HEK293T (cell line): ENCODE measurements around the gene CYP2C19.

Experiments
- CTCF ChIA-PET: fragments of 350-600 bp; formaldehyde crosslinking; extraction: SDS; loops from one replicate; lab custom pipeline; 2021; ENCODE audit warnings: antibody characterized with exemption, inconsistent platforms; lab: Yijun Ruan, JAX
- POLR2A ChIA-PET: fragments of 350-600 bp; formaldehyde crosslinking; extraction: SDS; loops from one replicate; lab custom pipeline; 2020; ENCODE audit warnings: antibody characterized with exemption, inconsistent platforms; lab: Yijun Ruan, JAX
- DNase-seq: peaks from one replicate; pipeline ENCODE4 v3.0.0; 2012; ENCODE audit warnings: mixed read lengths; ENCODE audit errors: extremely low spot score
- ARNT ChIP-seq: fragments of 450-650 bp; IDR thresholded peaks from 2 replicates; pipeline ENCODE4 v1.6.1; 2017; ENCODE audit warnings: mild to moderate bottlenecking
- BHLHE40 ChIP-seq: fragments of 450-650 bp; IDR thresholded peaks from 2 replicates; pipeline ENCODE4 v1.6.1; 2016; ENCODE audit warnings: mild to moderate bottlenecking, moderate library complexity, borderline replicate concordance
- CTBP1 ChIP-seq: fragments of 450-650 bp; IDR thresholded peaks from 2 replicates; pipeline ENCODE4 v1.6.1; 2016; ENCODE audit warnings: borderline replicate concordance
- ELF4 ChIP-seq: fragments of 450-650 bp; IDR thresholded peaks from 2 replicates; pipeline ENCODE4 v1.6.1; 2017; ENCODE audit warnings: antibody characterized with exemption
- FOXA1 ChIP-seq: fragments of 450-650 bp; IDR thresholded peaks from 2 replicates; pipeline ENCODE4 v1.6.1; 2016; ENCODE audit warnings: mild to moderate bottlenecking
- FOXK2 ChIP-seq: fragments of 450-650 bp; IDR thresholded peaks from 2 replicates; pipeline ENCODE4 v1.6.1; 2016; ENCODE audit warnings: mild to moderate bottlenecking
- FOXM1 ChIP-seq: fragments of 450-650 bp; IDR thresholded peaks from 2 replicates; pipeline ENCODE4 v1.6.1; 2017; ENCODE audit warnings: mild to moderate bottlenecking, borderline replicate concordance
- HDGF ChIP-seq: fragments of 450-650 bp; IDR thresholded peaks from 2 replicates; pipeline ENCODE4 v1.6.1; 2017; ENCODE audit warnings: antibody characterized with exemption, borderline replicate concordance
- L3MBTL2 ChIP-seq: fragments of 450-650 bp; conservative IDR thresholded peaks from 2 replicates; pipeline ENCODE4 v1.6.1; 2016; ENCODE audit warnings: mild to moderate bottlenecking
- LEF1 ChIP-seq: fragments of 450-650 bp; IDR thresholded peaks from 2 replicates; pipeline ENCODE4 v1.6.1; 2017; ENCODE audit warnings: mild to moderate bottlenecking, borderline replicate concordance
- NFRKB ChIP-seq: fragments of 450-650 bp; IDR thresholded peaks from 2 replicates; pipeline ENCODE4 v1.6.1; 2016; ENCODE audit warnings: mild to moderate bottlenecking, moderate library complexity
- SP1 ChIP-seq: fragments of 450-650 bp; IDR thresholded peaks from 2 replicates; pipeline ENCODE4 v1.6.1; 2017
- SUZ12 ChIP-seq: fragments of 450-650 bp; IDR thresholded peaks from 2 replicates; pipeline ENCODE4 v1.6.1; 2016; ENCODE audit warnings: mild to moderate bottlenecking
- TARDBP ChIP-seq: fragments of 450-650 bp; IDR thresholded peaks from 2 replicates; pipeline ENCODE4 v1.6.1; 2016
- ZNF384 ChIP-seq: fragments of 450-650 bp; IDR thresholded peaks from 2 replicates; pipeline ENCODE4 v1.6.1; 2016
- TF ChIP-seq, protein P1 (sequence below): fragments of 450-650 bp; IDR thresholded peaks from 2 replicates; pipeline ENCODE4 v1.6.1; 2016

CYP2C19 gene

DNA sequence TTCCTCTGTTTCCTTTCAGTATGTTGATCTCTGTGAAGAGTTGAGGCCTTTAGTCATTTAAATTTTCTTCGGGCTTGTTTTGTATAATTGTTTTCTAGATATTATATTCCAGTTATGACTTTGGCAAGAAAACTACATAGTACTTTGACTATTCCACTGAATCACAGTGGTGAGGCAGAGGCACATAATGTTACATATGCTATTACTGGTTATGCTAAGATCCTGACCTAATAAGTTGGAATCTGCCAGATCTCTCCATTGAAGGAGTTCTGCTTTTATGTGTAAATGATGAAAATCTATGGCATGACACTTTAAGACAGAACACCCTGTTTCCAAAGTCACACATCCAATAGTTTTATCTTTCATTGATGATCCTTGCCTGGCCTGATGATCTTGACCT lies 83.7 kb downstream of the CYP2C19 start:
- DNase-seq = no peak
- no peak for TF ChIP-seq FOXK2
- TF ChIP-seq SP1 = no peak
- no peak for TF ChIP-seq BHLHE40
- no peak for TF ChIP-seq LEF1
- TF ChIP-seq ARNT = no peak
- TF ChIP-seq FOXM1 = no peak
- TF ChIP-seq ZNF384 = no peak
- TF ChIP-seq, protein P1, sequence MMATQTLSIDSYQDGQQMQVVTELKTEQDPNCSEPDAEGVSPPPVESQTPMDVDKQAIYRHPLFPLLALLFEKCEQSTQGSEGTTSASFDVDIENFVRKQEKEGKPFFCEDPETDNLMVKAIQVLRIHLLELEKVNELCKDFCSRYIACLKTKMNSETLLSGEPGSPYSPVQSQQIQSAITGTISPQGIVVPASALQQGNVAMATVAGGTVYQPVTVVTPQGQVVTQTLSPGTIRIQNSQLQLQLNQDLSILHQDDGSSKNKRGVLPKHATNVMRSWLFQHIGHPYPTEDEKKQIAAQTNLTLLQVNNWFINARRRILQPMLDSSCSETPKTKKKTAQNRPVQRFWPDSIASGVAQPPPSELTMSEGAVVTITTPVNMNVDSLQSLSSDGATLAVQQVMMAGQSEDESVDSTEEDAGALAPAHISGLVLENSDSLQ = no peak
- TF ChIP-seq L3MBTL2 = no peak
- no peak for TF ChIP-seq CTBP1
- no peak for TF ChIP-seq ELF4
- TF ChIP-seq HDGF = no peak
- TF ChIP-seq SUZ12 = no peak
- TF ChIP-seq FOXA1 = no peak
- no peak for TF ChIP-seq TARDBP
- no peak for TF ChIP-seq NFRKB
- ChIA-PET CTCF (no interaction called here), POLR2A (no interaction called here)

- POLR2A ChIA-PET = no interaction called here
- CTCF ChIA-PET = no interaction called here
- no peak for DNase-seq
- TF ChIP-seq ELF4 (no peak), FOXM1 (no peak), TARDBP (no peak), ZNF384 (no peak), FOXA1 (no peak), SUZ12 (no peak), CTBP1 (no peak), NFRKB (no peak), ARNT (no peak), BHLHE40 (no peak), L3MBTL2 (no peak), SP1 (no peak), LEF1 (no peak), HDGF (no peak), FOXK2 (no peak)
- TF ChIP-seq, protein P1 = no peak
These were observed 88.3 kb downstream of the CYP2C19 start for GRCh38 chr10:94850766-94851165.

DNA sequence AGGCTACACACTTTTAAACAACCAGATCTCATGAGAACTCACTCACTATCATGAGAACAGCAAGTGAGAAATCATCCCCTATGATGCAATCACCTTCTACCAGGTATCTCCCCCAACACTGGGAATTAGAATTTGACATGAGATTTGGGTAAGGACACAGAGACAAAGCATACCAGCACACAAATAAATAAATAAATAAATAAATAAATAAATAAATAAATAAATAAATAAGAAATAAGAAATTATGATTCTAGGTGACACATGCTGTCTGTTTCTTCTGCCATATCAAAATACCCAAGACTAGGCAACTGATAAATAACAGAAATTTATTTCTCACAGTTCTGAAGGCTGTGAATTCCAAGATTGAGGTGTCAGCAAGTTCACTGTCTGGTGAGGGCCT lies 88.8 kb downstream of the CYP2C19 start:
- no peak for DNase-seq
- POLR2A ChIA-PET = no interaction called here
- CTCF ChIA-PET = no interaction called here
- TF ChIP-seq L3MBTL2 (no peak), ARNT (no peak), FOXA1 (no peak), SUZ12 (no peak), ZNF384 (no peak), CTBP1 (no peak), LEF1 (no peak), NFRKB (no peak), ELF4 (no peak), TARDBP (no peak), SP1 (no peak), FOXK2 (no peak), HDGF (no peak), BHLHE40 (no peak), FOXM1 (no peak)
- TF ChIP-seq, protein P1 = no peak

GRCh38 chr10:94852438-94852837 lies 90.0 kb downstream of the CYP2C19 start:
- ChIA-PET POLR2A (no interaction called here), CTCF (no interaction called here)
- TF ChIP-seq BHLHE40 = no peak
- no peak for TF ChIP-seq FOXK2
- TF ChIP-seq NFRKB = no peak
- no peak for TF ChIP-seq ARNT
- TF ChIP-seq FOXA1 = no peak
- no peak for TF ChIP-seq TARDBP
- TF ChIP-seq SP1 = no peak
- no peak for TF ChIP-seq CTBP1
- TF ChIP-seq, protein P1 = no peak
- TF ChIP-seq ELF4 = no peak
- TF ChIP-seq LEF1 = no peak
- no peak for TF ChIP-seq L3MBTL2
- no peak for TF ChIP-seq FOXM1
- TF ChIP-seq ZNF384 = no peak
- no peak for TF ChIP-seq SUZ12
- TF ChIP-seq HDGF = no peak
- no peak for DNase-seq

- ChIA-PET POLR2A (no interaction called here), CTCF (no interaction called here)
- TF ChIP-seq SP1 (no peak), FOXK2 (no peak), BHLHE40 (no peak), CTBP1 (no peak), HDGF (no peak), TARDBP (no peak), FOXM1 (no peak), NFRKB (no peak), FOXA1 (no peak), ELF4 (no peak), SUZ12 (no peak), ZNF384 (no peak), L3MBTL2 (no peak), ARNT (no peak), LEF1 (no peak)
- TF ChIP-seq, protein P1 = no peak
- DNase-seq = no peak
These were observed 90.6 kb downstream of the CYP2C19 start for GRCh38 chr10:94853065-94853464.
